Activated CD4-positive, alpha-beta memory T cell treated with anti-CD3 and anti-CD28 coated beads for 36 hours (primary cell): Measurements from ENCODE around the gene ARL4D. TPM values are rescaled to one million over a fixed set of nuclear protein-coding genes. Genes with fewer than 3 reads are reported as not detected.
"Not testable (repeated sequence)": the region's sequence is repeated elsewhere in the genome, so short reads cannot be mapped to it uniquely, and the experiment has no call there.

Experiments used
- CTCF ChIA-PET: fragments of 350-600 bp; sonication (Branson Sonifier 250); formaldehyde crosslinking; loops from one replicate; lab custom pipeline; 2021; ENCODE audit warnings: antibody characterized with exemption, inconsistent platforms; lab: Charles Lee
- POLR2A ChIA-PET: fragments of 350-600 bp; sonication (Branson Sonifier 250); formaldehyde crosslinking; loops from one replicate; lab custom pipeline; 2021; ENCODE audit warnings: antibody characterized with exemption; lab: Charles Lee
- DNase-seq: peaks from one replicate; pipeline ENCODE4 v3.0.0-alpha.2; 2020
- H3K27ac Mint-ChIP-seq: one replicate; pipeline ENCODE4 v1.8.0; 2021; ENCODE audit warnings: mixed read lengths
- H3K27me3 Mint-ChIP-seq: one replicate; pipeline ENCODE4 v1.8.0; 2021; ENCODE audit warnings: mixed read lengths
- H3K36me3 Mint-ChIP-seq: one replicate; pipeline ENCODE4 v1.8.0; 2021; ENCODE audit warnings: mixed read lengths
- H3K4me1 Mint-ChIP-seq: one replicate; pipeline ENCODE4 v1.8.0; 2021; ENCODE audit warnings: low read depth, mixed read lengths
- H3K4me3 Mint-ChIP-seq: one replicate; pipeline ENCODE4 v1.8.0; 2021; ENCODE audit warnings: mild to moderate bottlenecking, mixed read lengths
- H3K9me3 Mint-ChIP-seq: one replicate; pipeline ENCODE4 v1.8.0; 2021; ENCODE audit warnings: mixed read lengths
- intact Hi-C: fragments of 100-400 bp; cut with micrococcal nuclease; formaldehyde crosslinking; loops from one replicate; pipeline ENCODE4 v1.15.1; 2023
- total RNA-seq, 2 experiments: library from RNA; stranded (reverse); gene quantifications; one replicate each; pipeline ENCODE4 v1.2.3, GENCODE V29; 2021

ARL4D gene
- total RNA-seq, 2 experiments from 2014 or later, result 2.3 TPM

DNA sequence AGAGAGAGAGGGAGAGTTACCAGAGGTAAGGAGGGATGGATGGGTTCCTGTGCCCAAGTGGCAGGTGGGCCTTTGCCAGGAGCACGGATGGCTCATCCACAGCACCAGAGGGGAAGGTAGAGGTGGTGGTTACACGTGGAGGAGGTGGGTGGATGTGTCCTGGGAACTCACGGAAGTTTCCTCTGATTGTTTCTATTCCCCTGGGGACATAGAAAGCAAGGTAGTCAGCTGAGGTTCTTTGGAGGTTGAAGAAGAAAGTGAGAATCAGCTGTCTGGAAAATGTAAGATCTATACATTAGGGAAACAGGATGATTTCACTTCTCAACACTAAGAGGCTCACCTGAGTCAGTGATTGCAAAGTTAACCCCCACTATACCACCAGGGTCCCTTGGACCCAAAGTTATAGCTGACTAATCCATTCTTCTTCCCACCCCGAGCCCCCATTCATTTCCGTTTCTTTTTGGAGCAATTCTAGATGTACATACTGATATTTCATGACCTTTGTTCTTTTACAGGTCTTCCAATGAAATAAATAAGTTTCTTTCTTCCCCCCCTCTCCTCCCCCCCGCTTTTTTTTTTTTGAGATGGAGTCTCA lies 27.5 kb upstream of the ARL4D start:
- DNase-seq, result no peak
- Mint-ChIP-seq H3K9me3 (no peaks in the 10 kb centered on the region), H3K27ac (no peak overlapping the region), H3K36me3 (peaks cover 3% of the 10 kb centered on the region), H3K27me3 (no peaks in the 10 kb centered on the region), H3K4me3 (no peak overlapping the region), H3K4me1 (peaks cover 34% of the 10 kb centered on the region)
- POLR2A ChIA-PET, result interaction anchor here (1.8 to 5.6 kb wide), 2 partner anchors 11 to 16 kb away, joined by 6 to 115 read pairs; no protein-coding TSS in a partner anchor
- intact Hi-C loops, result no loop called here
- CTCF ChIA-PET, result interaction anchor here (2.1 to 3.9 kb wide), 2 partner anchors 17 to 23 kb away, joined by 8 to 16 read pairs; no protein-coding TSS in a partner anchor

DNA sequence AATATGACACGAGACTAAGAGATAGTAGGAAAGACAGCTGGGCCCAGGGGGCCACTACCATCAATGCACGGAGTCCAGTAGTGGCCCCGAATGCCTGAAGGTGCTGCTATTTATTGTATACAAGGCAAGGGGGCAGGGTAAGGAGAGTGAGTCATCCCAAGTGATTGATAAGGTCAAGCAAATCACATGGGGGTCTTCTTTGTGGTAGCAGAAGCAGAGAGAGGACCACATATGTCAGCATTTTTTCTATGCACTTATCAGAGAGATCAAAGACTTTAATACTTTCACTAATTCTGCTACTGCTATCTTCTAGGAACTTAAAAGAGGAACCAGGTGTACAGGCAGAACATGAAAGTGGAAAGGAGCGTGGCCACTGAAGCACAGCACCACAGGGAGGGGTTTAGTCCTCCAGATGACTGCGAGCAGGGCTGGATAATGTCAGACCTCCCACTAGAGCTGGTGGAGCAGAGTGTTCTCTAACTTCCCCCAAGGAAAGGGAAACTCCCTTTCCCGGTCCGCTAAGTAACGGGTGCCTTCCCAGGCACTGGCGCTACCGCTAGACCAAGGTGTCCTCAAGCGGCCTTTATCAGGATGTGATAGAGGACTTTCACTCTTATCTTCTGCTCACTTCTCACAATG lies 26.4 kb upstream of the ARL4D start:
- Mint-ChIP-seq H3K9me3 (no peaks in the 10 kb centered on the region), H3K36me3 (peaks cover 3% of the 10 kb centered on the region), H3K27ac (no peak overlapping the region), H3K27me3 (no peaks in the 10 kb centered on the region), H3K4me3 (no peak overlapping the region), H3K4me1 (peaks cover 27% of the 10 kb centered on the region)
- DNase-seq, result no peak
- ChIA-PET CTCF (interaction anchor here (1.6 to 2.2 kb wide), 2 partner anchors 22 to 112 kb away, joined by 4 to 7 read pairs; partner anchors contain the start of gene DHX8), POLR2A (interaction anchor here (1.0 kb wide), 1 partner anchor 16 kb away, joined by 6 read pairs; no protein-coding TSS in a partner anchor)
- intact Hi-C loops, result no loop called here

DNA sequence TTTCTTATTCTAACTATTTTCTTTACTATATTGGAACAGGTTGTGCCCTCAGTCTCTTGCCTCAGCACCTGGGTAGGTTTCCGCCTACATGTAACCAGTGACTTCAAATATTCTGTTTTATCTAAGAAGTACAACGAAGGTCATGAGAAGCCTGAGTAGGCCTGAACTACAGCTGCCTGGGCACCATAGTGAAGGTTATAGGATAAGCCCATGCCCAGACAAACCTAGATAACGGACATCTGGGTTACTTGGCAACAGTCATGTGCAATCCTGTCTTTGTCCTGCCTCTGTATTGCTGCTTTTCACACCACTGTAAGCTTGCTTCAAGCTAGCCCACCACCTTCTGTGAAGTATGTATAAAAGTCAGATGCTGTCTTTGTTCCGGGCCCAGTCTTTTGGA lies 25.4 kb upstream of the ARL4D start:
- no peak overlapping the region for H3K27ac Mint-ChIP-seq
- H3K9me3 Mint-ChIP-seq, result no peaks in the 10 kb centered on the region
- intact Hi-C loops, result no loop called here
- peaks cover 2% of the 10 kb centered on the region for H3K36me3 Mint-ChIP-seq
- POLR2A ChIA-PET, result interaction anchor here (1.0 kb wide), 2 partner anchors 13 to 15 kb away, joined by 5 to 6 read pairs; no protein-coding TSS in a partner anchor
- no peak for DNase-seq
- peaks cover 20% of the 10 kb centered on the region for H3K4me1 Mint-ChIP-seq
- H3K27me3 Mint-ChIP-seq, result no peaks in the 10 kb centered on the region
- CTCF ChIA-PET, result interaction anchor here (0.6 to 2.2 kb wide), 3 partner anchors 21 to 359 kb away, joined by 3 to 7 read pairs (median 4); partner anchors contain the start of gene DHX8
- H3K4me3 Mint-ChIP-seq, result no peak overlapping the region

DNA sequence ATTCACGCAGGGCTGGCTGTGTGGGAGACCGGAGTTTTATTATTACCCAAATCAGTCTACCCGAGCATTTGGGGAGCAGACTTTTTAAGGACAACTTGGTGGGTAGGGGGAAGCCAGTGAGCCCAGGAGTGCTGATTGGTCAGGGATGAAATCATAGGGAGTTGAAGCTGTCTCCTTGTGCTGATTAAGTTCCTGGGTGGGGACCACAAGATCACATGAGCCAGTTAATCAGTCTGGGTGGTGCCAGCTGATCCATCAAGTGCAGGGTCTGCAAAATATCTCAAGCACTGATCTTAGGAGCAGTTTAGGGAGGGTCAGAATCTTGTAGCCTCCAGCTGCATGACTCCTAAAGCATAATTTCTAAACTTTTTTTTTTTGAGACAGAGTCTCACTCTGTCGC lies 22.9 kb upstream of the ARL4D start:
- H3K36me3 Mint-ChIP-seq, H3K4me1 Mint-ChIP-seq, H3K27ac Mint-ChIP-seq, CTCF ChIA-PET, H3K27me3 Mint-ChIP-seq, DNase-seq, intact Hi-C loops: not testable (repeated sequence)
- Mint-ChIP-seq H3K9me3 (peaks cover 13% of the 10 kb centered on the region), H3K4me3 (peak overlapping the region; percentile 26)
- POLR2A ChIA-PET, result interaction anchor here (0.6 to 1.0 kb wide), 4 partner anchors 8 to 61 kb away, joined by 3 to 5 read pairs (median 3); no protein-coding TSS in a partner anchor

DNA sequence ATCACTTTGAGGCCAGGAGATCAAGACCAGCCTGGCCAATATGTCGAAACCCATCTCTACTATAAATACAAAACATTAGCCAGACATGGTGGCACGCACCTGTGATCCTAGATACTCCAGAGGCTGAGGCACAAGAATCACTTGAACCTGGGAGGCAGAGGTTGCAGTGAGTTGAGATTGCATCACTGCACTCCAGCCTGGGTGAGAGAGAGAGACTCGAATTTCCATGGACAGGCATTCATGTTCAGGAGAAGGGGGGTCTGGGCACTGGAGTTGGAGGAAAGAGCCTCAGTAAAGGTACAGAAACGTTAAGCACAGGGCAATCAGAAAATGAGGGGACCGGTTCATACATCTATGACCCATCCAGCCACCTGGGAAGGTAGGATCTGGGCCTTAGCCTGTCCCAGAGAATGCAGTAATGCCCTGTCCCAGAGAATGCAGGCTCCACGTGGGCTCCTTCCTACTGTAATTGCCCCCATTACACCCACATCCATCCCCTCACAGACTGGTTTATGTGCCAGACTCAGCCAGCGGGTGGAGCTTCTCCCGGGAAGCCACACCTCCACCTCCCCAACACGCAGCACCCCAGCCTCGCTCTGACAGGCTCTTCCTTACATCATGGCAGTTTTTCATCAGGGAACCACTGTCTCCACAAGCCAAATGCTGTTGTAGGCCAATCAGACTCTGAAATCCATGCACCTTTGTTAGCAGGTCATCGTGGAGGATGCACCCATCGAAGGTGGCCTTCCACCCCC lies 21.6 kb upstream of the ARL4D start:
- H3K27ac Mint-ChIP-seq, result no peak overlapping the region
- intact Hi-C loops, result no loop called here
- ChIA-PET POLR2A (interaction anchor here (1.0 kb wide), 1 partner anchor 9 kb away, joined by 4 read pairs; no protein-coding TSS in a partner anchor), CTCF (no interaction called here)
- no peak for DNase-seq
- peaks cover 5% of the 10 kb centered on the region for H3K4me1 Mint-ChIP-seq
- peaks cover 4% of the 10 kb centered on the region for H3K36me3 Mint-ChIP-seq
- H3K27me3 Mint-ChIP-seq, result no peaks in the 10 kb centered on the region
- H3K9me3 Mint-ChIP-seq, result peaks cover 13% of the 10 kb centered on the region
- no peak overlapping the region for H3K4me3 Mint-ChIP-seq

DNA sequence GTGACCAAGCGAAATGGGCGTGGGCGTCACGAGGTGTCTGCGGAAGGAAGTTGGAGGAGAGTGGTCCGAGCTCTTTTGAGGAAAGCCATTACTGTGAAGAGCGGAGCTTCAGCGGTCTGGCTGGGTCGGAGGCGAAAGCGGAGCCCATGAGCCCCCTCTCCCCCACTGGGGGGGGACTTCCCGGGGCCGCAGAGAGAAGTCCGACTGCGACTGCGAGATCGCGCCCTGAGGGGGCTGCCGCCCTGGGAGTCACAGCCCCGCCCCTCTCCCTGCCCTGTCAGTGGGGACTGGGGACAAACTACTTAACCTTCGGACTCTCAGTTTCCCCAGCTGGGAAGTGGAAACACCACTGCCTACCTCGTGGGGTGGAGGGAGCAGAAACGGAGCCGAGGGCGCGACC lies 20.0 kb upstream of the ARL4D start:
- H3K36me3 Mint-ChIP-seq, result peaks cover 4% of the 10 kb centered on the region
- no peaks in the 10 kb centered on the region for H3K27me3 Mint-ChIP-seq
- peaks cover 13% of the 10 kb centered on the region for H3K9me3 Mint-ChIP-seq
- POLR2A ChIA-PET, result interaction anchor here (1.2 to 1.3 kb wide), 2 partner anchors 11 to 18 kb away, joined by 4 to 7 read pairs; no protein-coding TSS in a partner anchor
- CTCF ChIA-PET, result interaction anchor here (3.0 kb wide), 1 partner anchor 15 kb away, joined by 13 read pairs; no protein-coding TSS in a partner anchor
- H3K4me1 Mint-ChIP-seq, result peaks cover 3% of the 10 kb centered on the region
- DNase-seq, result no peak
- no peak overlapping the region for H3K27ac Mint-ChIP-seq
- intact Hi-C loops, result no loop called here
- no peak overlapping the region for H3K4me3 Mint-ChIP-seq

DNA sequence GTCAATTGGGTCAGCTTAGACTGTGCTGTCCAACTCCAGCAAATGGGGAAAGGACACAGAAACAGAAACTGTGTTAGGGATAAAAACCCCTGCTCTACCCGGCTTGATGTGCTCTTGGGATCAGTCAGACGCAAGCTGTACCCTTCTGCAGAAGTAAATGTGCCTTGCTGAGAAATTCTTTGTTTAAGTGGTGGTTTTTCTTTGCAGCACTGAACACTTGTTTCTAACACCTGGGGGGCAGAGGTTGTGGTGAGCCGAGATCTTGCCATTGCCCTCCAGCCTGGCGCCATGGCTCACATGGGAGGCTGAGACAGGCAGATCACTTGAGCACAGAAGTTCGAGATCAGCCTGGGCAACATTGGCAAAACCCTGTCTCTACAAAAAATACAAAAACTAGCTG lies 18.5 kb upstream of the ARL4D start:
- Mint-ChIP-seq H3K27ac (no peak overlapping the region), H3K4me3 (no peak overlapping the region), H3K27me3 (no peaks in the 10 kb centered on the region), H3K9me3 (peaks cover 13% of the 10 kb centered on the region), H3K36me3 (peaks cover 4% of the 10 kb centered on the region), H3K4me1 (peaks cover 3% of the 10 kb centered on the region)
- POLR2A ChIA-PET, result no interaction called here
- CTCF ChIA-PET, result interaction anchor here (3.0 kb wide), 1 partner anchor 13 kb away, joined by 13 read pairs; no protein-coding TSS in a partner anchor
- intact Hi-C loops, result no loop called here
- DNase-seq, result no peak

DNA sequence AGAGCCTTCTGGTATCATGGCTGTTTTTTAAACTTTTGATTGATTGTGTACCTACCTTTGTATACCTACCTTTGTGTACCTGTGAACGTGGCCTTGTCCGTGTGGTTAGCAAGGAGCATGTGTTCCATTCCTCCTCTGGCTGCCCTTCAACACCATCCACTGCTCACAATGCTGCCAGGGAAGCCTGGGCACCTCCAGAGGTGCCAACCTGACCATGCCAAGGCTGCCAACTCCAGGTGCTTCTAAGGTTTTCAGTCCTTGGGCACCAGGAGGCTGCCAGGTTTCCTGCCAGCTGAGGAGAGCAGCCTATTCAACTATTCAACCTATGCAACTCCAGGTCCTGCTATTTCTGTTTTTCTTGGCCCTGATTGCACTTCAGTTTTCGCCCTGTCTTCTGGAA lies 17.6 kb upstream of the ARL4D start:
- H3K27ac Mint-ChIP-seq, result no peak overlapping the region
- no peak overlapping the region for H3K4me3 Mint-ChIP-seq
- H3K9me3 Mint-ChIP-seq, result peaks cover 13% of the 10 kb centered on the region
- CTCF ChIA-PET, result interaction anchor here (3.0 kb wide), 1 partner anchor 12 kb away, joined by 13 read pairs; no protein-coding TSS in a partner anchor
- peaks cover under 1% of the 10 kb centered on the region for H3K4me1 Mint-ChIP-seq
- no peak for DNase-seq
- intact Hi-C loops, result no loop called here
- POLR2A ChIA-PET, result no interaction called here
- no peaks in the 10 kb centered on the region for H3K27me3 Mint-ChIP-seq
- H3K36me3 Mint-ChIP-seq, result peaks cover 4% of the 10 kb centered on the region

DNA sequence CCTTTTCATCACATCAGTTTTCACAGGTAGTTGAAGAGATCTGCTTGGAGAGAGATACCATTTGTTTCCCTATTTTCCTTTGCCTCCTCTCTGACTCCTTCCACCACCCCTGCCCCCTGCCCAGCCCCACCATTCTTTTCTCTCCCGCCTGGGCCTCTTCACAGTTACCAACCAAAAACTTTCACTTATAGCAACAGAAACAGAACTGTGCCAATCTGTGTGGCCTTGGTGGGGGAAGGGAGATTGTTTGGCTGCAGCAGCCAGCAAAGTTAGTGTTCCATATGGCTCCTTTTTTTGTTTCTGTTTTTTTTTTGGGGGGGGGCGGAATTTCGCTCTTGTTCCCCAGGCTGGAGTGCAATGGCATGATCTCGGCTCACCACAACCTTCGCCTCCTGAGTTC lies 17.2 kb upstream of the ARL4D start:
- ChIA-PET POLR2A (no interaction called here), CTCF (no interaction called here)
- Mint-ChIP-seq H3K36me3 (peaks cover 4% of the 10 kb centered on the region), H3K27me3 (no peaks in the 10 kb centered on the region), H3K4me3 (no peak overlapping the region), H3K9me3 (peaks cover 13% of the 10 kb centered on the region), H3K4me1 (peaks cover 2% of the 10 kb centered on the region), H3K27ac (no peak overlapping the region)
- no peak for DNase-seq
- intact Hi-C loops, result no loop called here

DNA sequence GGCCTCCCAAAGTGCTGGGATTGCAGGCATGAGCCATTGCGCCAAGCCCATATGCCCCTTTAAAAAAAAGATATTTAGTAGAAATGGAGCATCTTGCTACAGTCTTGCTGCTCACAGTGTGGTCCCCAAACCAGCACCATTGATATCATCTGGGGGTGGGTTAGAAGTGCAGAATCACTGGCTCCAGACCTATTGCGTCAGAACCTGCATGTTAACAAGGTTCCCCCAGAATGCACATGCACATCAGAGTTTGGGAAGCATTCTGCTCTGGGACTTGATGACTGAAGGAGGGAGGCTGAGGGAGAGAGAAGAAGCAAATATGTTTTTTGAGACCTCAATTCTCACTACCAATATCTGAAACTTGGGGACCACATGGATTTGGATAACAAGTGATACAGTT lies 16.0 kb upstream of the ARL4D start:
- intact Hi-C loops, result no loop called here
- ChIA-PET CTCF (no interaction called here), POLR2A (no interaction called here)
- H3K4me3 Mint-ChIP-seq, result no peak overlapping the region
- H3K4me1 Mint-ChIP-seq, result peaks cover 10% of the 10 kb centered on the region
- H3K36me3 Mint-ChIP-seq, result peaks cover 4% of the 10 kb centered on the region
- H3K27ac Mint-ChIP-seq, result no peak overlapping the region
- DNase-seq, result no peak
- H3K27me3 Mint-ChIP-seq, result no peaks in the 10 kb centered on the region
- H3K9me3 Mint-ChIP-seq, result peaks cover 13% of the 10 kb centered on the region

DNA sequence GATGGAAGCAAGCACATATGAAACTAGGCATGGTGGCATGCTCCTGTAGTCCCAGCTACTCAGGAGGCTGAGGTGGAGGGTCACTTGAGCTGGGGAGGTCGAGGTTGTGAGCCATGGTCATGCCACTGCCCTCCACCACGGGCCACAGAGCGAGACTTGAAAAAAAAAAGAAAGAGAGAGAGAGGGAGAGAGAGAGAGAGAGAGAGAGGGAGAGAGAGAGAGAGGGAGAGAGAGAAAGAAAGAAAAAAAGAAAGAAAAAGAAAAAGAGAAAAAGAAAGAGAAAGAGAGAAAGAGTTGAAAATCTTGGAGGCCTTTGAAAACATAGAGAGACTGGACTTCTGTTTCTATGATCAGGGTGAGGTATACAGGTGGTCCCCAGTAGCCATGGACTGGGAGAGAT lies 15.4 kb upstream of the ARL4D start:
- ChIA-PET POLR2A (no interaction called here), CTCF (no interaction called here)
- Mint-ChIP-seq H3K9me3 (peaks cover 13% of the 10 kb centered on the region), H3K27ac (no peak overlapping the region), H3K36me3 (peaks cover 5% of the 10 kb centered on the region), H3K4me3 (no peak overlapping the region), H3K27me3 (no peaks in the 10 kb centered on the region), H3K4me1 (peaks cover 10% of the 10 kb centered on the region)
- intact Hi-C loops, result no loop called here
- DNase-seq, result no peak
